ENCODE data around the gene SMKR1. TPM values are rescaled to one million over a fixed set of nuclear protein-coding genes. Genes with fewer than 3 reads are reported as not detected.

SMKR1 gene
- total RNA-seq, 6 experiments from 2014 or later = not detected

DNA sequence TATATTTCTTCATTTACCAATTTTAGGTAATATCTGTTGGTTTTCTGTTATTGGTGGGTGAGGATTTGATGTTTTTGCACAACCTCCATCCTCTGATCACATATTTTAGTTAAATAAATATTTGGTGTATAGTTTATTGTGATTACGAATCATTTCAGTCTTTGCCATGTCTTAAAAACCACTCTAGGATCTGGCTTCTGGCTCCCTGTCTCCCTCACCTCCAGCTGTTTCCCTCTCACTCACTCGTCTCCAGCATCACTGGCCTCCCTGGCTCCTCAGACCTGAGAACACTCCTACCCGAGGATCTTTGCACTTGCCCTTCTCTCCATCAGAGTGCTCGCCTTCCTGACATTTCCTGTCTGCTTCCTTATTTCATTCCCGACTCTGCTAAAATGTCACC lies 58.5 kb downstream of the SMKR1 start:
- no peak for DNase-seq
- Mint-ChIP-seq H3K9me3 (no peaks in the 10 kb centered on the region), H3K4me3 (no peak overlapping the region), H3K27ac (no peak overlapping the region), H3K4me1 (ENCODE audit: low read depth) (no peaks in the 10 kb centered on the region), H3K27me3 (ENCODE audit: insufficient read depth) (peaks cover 29% of the 10 kb centered on the region), H3K36me3 (ENCODE audit: low read depth) (no peaks in the 10 kb centered on the region)
- TF ChIP-seq, protein P1, sequence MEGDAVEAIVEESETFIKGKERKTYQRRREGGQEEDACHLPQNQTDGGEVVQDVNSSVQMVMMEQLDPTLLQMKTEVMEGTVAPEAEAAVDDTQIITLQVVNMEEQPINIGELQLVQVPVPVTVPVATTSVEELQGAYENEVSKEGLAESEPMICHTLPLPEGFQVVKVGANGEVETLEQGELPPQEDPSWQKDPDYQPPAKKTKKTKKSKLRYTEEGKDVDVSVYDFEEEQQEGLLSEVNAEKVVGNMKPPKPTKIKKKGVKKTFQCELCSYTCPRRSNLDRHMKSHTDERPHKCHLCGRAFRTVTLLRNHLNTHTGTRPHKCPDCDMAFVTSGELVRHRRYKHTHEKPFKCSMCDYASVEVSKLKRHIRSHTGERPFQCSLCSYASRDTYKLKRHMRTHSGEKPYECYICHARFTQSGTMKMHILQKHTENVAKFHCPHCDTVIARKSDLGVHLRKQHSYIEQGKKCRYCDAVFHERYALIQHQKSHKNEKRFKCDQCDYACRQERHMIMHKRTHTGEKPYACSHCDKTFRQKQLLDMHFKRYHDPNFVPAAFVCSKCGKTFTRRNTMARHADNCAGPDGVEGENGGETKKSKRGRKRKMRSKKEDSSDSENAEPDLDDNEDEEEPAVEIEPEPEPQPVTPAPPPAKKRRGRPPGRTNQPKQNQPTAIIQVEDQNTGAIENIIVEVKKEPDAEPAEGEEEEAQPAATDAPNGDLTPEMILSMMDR (IDR thresholded peaks at IDR 0.05) = no peak

DNA sequence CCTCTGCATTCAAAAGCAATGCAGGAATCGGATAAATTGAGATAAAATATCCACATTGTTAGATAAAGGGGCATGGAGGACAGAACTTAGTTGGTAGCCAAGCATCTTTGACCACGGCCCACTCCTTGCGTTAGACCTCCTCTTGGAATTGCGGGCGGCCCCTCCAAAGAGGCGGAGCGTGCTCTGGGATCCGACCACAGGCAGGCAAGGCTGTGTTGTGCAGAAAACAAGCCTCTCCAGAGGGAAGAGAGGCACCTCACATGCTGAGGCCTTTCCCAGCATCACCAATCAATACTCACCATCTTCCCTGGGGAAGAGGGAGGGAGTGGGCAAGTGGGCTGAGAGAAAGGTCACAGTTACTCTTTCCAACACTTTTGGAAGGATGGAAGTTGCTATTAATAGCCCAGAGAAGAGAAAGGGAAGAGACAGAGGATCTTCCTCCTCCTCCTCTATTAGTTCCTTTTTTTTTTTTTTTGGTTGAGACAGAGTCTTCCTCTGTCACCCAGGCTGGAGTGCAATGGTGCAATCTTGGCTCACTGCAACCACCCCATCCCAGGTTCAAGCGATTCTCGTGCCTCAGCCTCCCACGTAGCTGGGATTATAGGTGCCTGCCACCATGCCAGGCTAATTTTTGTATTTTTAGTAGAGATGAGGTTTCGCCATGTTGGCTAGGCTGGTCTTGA lies 59.5 kb downstream of the SMKR1 start:
- DNase-seq = no peak
- TF ChIP-seq, protein P1 (IDR thresholded peaks at IDR 0.05) = no peak
- Mint-ChIP-seq H3K36me3 (ENCODE audit: low read depth) (no peaks in the 10 kb centered on the region), H3K4me3 (no peak overlapping the region), H3K4me1 (ENCODE audit: low read depth) (no peaks in the 10 kb centered on the region), H3K27me3 (ENCODE audit: insufficient read depth) (peaks cover 19% of the 10 kb centered on the region; the same call in 1 of the 2 replicates), H3K27ac (no peak overlapping the region), H3K9me3 (no peaks in the 10 kb centered on the region; the same call in 1 of the 2 replicates)

Other genes starting within 250 kb of the SMKR1 start
- gene STRIP2, start 68.1 kb upstream of the SMKR1 start, total RNA-seq (2021; fragmentation: NEBNext Ultra II Directional; extraction: Animal tissue kit (Norgen Biotek cat#: 25700)) = 1 to 10 TPM; 1.4 to 3.3 (median 2.2) TPM
- 10 to 100 TPM in 4 of 6 experiments, 1 to 10 TPM in 2; 8.8 to 11.8 (median 10.4) TPM for gene NRF1, start 109.2 kb downstream of the SMKR1 start, total RNA-seq (2021; fragmentation: NEBNext Ultra II Directional; extraction: Animal tissue kit (Norgen Biotek cat#: 25700))